GM12878 (cell line): ENCODE measurements around the gene RCAN1. TPM values are rescaled to one million over a fixed set of nuclear protein-coding genes. Genes with fewer than 3 reads are reported as not detected.

Experiments used
- ATF7 ChIP-seq: fragments of 450-650 bp; IDR thresholded peaks from 2 replicates; pipeline ENCODE4 v1.6.1; 2016; ENCODE audit warnings: low read depth, mild to moderate bottlenecking
- BCL11A ChIP-seq: IDR thresholded peaks from 2 replicates; pipeline ENCODE4 v1.6.1; 2011; ENCODE audit warnings: low read depth, low read length
- CREM ChIP-seq: IDR thresholded peaks from 2 replicates; pipeline ENCODE4 v1.6.1; 2014; ENCODE audit warnings: antibody characterized with exemption, low read depth
- CUX1 ChIP-seq: IDR thresholded peaks from 2 replicates; pipeline ENCODE4 v1.6.1; 2012; ENCODE audit warnings: improper control_type of control experiment, low read depth, low read length; ENCODE audit not compliant: insufficient replicate concordance
- EED ChIP-seq: sonication (generic); IDR thresholded peaks from 2 replicates; pipeline ENCODE4 v1.6.1; 2016; ENCODE audit warnings: antibody characterized with exemption, low read depth
- HSF1 ChIP-seq: fragments of 150-350 bp; IDR thresholded peaks from 2 replicates; pipeline ENCODE4 v1.6.1; 2014; ENCODE audit warnings: mild to moderate bottlenecking, low read depth, low read length
- IKZF2 ChIP-seq, 2 experiments: fragments of 450-650 bp; IDR thresholded peaks; 2 replicates each; pipeline ENCODE4 v1.6.1; 2017; ENCODE audit warnings: mild to moderate bottlenecking in 2 of 2, moderate library complexity in 2 of 2
- IRF3 ChIP-seq: fragments of 450-650 bp; IDR thresholded peaks from 2 replicates; pipeline ENCODE4 v1.6.1; 2014; ENCODE audit warnings: mild to moderate bottlenecking
- LARP7 ChIP-seq: fragments of 450-650 bp; IDR thresholded peaks from 2 replicates; pipeline ENCODE4 v1.6.1; 2017; ENCODE audit warnings: mild to moderate bottlenecking
- NFXL1 ChIP-seq: fragments of 450-650 bp; IDR thresholded peaks from 2 replicates; pipeline ENCODE4 v1.6.1; 2017; ENCODE audit warnings: antibody characterized with exemption, mild to moderate bottlenecking, borderline replicate concordance
- NRF1 ChIP-seq: conservative IDR thresholded peaks from 2 replicates; pipeline ENCODE4 v1.6.1; 2011; ENCODE audit warnings: mild to moderate bottlenecking, low read depth, low read length, improper control_type of control experiment
- PBX3 ChIP-seq: IDR thresholded peaks from 2 replicates; pipeline ENCODE4 v1.6.1; 2011; ENCODE audit warnings: mild to moderate bottlenecking, low read depth, low read length, moderate library complexity; ENCODE audit not compliant: insufficient replicate concordance
- RUNX3 ChIP-seq: IDR thresholded peaks from 2 replicates; pipeline ENCODE4 v1.6.1; 2012; ENCODE audit warnings: low read length, inconsistent platforms
- SIX5 ChIP-seq: IDR thresholded peaks from 2 replicates; pipeline ENCODE4 v1.6.1; 2011; ENCODE audit warnings: mild to moderate bottlenecking, low read depth, low read length, moderate library complexity; ENCODE audit not compliant: severe bottlenecking
- STAT3 ChIP-seq: IDR thresholded peaks from 2 replicates; pipeline ENCODE4 v1.6.1; 2011; ENCODE audit warnings: low read depth, low read length, improper control_type of control experiment
- YBX1 ChIP-seq: fragments of 450-650 bp; IDR thresholded peaks from 2 replicates; pipeline ENCODE4 v1.6.1; 2016; ENCODE audit warnings: antibody characterized with exemption
- ZBTB40 ChIP-seq: fragments of 450-650 bp; IDR thresholded peaks from 2 replicates; pipeline ENCODE4 v1.6.1; 2016; ENCODE audit warnings: mild to moderate bottlenecking, moderate library complexity, borderline replicate concordance
- ZNF217 ChIP-seq: fragments of 450-650 bp; IDR thresholded peaks from 2 replicates; pipeline ENCODE4 v1.6.1; 2017; ENCODE audit warnings: antibody characterized with exemption, mild to moderate bottlenecking
- ZNF622 ChIP-seq: fragments of 450-650 bp; IDR thresholded peaks from 2 replicates; pipeline ENCODE4 v1.6.1; 2017; ENCODE audit warnings: mild to moderate bottlenecking, inconsistent platforms
- polyA plus RNA-seq, 11 experiments: library from polyadenylated mRNA; depleted of rRNA in 4 of 11; unstranded in 6 of 11; stranded (reverse) in 5 of 11; fragments of >200 nt; fragmentation: Nextera tagmentation in 4 of 11; fragmentation: Illumina TruSeq in 1 of 11; extraction: Ambion mirVana in 4 of 11; extraction: Trizol in 1 of 11; gene quantifications; 1 replicate in 1 of 11; 2 replicates in 10 of 11; pipeline versions ENCODE4 v1.2.1 to v1.2.3, GENCODE V29; 2011 to 2016; ENCODE audit warnings: inconsistent platforms in 2 of 11, missing spikeins in 2 of 11, low read depth in 1 of 11
- total RNA-seq, 4 experiments: library from RNA; depleted of rRNA in 3 of 4; stranded (reverse); fragments of >200 nt in 3 of 4; fragmentation: Illumina TruSeq in 1 of 4; extraction: Trizol in 1 of 4; gene quantifications; 2 replicates each; pipeline versions ENCODE4 v1.2.1 to v1.2.3, GENCODE V29; 2013 to 2021

Gene RCAN1
- total and polyA plus RNA-seq, 10 of the 15 experiments (the other 5 are each of a cell fraction or from before 2014, with no cell fraction given): 2.8 to 12.9 (median 10.5) TPM

GRCh38 chr21:34534522-34534921 lies 80.4 kb downstream of the RCAN1 start (continued):
- TF ChIP-seq PBX3 (no peak), RUNX3 (peak; percentile 94), CUX1 (no peak), NFXL1 (no peak), CREM (no peak), IRF3 (no peak), ATF7 (peak; percentile 50; the same call in 1 of the 2 replicates), YBX1 (no peak), EED (no peak), NRF1 (no peak), IKZF2 (IDR thresholded peaks at IDR 0.05) (peak in 1 of 2 experiments; percentile 20; a peak in 1 of 4 replicates), SIX5 (no peak), LARP7 (no peak), ZNF217 (no peak), ZNF622 (no peak), ZBTB40 (no peak), BCL11A (0 out of 2 replicates have a peak, but pooled peaks have one; percentile 46), STAT3 (no peak), HSF1 (no peak)
